COR-L47 (cell line): ENCODE data around the gene NAV2.
"Not testable (repeated sequence)": the region's sequence is repeated elsewhere in the genome, so short reads cannot be mapped to it uniquely, and the experiment has no call there.

Experiments
- DNase-seq: peaks from one replicate; lab custom pipeline; 2025; lab: John Stamatoyannopoulos, UW

Gene NAV2

DNA sequence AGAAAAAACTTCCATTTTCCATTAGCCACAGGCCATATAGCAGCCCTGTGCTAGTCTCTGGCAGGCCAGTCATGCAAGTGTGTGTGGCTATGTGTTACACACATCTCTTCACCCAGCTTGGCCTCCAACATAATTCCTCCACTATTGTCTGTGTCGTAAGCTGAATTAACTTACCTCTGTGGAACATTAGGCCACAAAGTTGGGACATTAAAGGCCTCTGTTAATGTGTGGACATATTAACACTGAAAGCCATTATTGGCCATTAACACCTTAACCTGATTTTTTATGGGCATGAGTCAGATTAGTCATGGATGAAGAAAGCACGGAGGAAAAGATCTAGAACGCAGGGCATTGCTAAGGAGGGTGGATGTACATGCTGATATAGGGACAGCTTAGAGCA is 347.5 kb downstream of the NAV2 start:
- DNase-seq = no peak

DNA sequence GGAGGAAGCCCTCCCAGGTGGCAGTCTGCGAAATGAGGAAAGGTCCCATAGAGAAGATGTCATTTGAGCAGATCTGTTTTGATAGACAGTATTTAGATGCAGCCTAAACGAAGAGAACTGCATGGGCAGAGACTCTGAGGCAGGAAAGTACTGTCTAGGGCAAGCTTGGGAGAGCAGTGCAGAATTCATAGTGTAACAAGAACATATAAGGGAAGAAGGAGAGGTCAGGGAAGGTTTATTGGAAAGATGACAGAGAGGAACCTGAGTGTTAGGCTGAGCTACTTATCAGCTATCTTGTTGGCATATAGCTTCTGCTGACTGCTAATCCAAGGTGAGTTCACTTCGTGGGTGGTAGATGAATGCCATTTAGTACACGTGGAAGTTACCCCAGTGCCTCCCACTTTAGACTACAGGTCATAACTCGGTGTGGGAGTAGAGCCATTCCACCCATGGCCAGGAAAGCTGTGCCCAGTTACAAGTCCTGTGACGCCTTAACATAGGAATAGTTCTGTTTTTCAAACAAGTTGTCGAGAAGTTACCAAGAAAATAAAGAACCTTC is 348.1 kb downstream of the NAV2 start:
- no peak for DNase-seq

DNA sequence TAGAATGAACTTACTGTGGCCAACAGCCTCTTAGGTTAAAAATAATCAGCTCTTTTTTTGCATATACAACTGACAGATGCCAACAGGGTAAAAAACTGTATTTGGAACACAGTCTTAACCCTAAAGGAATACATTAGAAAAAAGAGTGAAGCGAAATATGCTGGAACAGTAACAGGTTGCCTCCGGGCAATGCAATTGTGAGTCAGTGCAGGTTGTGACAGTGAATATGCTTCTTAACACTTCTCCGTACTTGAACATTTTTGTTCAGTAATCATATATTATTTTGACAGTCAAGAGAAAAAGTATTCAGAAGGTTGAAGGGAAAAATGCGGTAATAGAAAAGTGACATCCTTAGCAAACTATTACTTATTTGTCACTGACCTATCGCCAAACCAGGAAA is 349.1 kb downstream of the NAV2 start:
- no peak for DNase-seq

DNA sequence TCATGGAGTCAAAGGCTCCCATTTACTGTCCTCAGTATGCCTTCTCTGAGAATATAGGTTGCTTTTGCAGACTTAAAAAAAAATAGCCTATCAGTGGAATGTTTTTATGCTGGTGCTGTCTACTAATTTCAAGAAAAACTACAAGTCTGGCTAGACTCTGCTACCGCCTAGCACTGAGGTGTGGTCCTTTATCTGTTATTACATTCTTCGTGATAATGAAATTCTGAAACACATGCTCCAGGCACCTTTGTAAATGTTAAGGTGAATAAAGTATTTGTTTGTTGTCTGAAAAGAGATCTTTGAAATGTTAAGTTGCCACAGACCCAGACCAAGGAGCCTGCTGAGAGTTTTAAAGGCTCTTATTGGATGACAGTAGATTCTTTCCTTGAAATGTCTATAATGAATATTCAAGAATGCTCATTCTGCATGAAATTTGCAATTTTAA is 352.3 kb downstream of the NAV2 start:
- no peak for DNase-seq

DNA sequence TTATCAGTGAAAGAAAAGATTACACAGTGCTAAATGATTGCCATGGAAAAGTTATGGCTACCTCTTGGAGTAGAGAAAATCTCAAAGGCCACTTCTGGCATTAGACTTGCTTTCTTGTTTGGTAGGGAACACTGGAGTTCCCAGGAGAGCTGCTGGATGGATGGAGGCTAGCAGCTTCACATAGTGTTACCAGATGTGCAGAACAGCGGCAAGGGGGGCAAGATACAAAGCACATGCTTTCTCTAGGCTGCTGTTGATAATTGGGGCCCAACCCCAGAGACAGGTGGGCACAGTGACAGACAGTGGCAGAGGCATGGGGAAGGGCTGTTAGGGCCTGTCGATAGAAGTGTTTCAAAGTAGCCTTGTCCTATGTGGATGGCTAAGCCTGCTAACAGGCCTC is 352.8 kb downstream of the NAV2 start:
- DNase-seq = no peak

DNA sequence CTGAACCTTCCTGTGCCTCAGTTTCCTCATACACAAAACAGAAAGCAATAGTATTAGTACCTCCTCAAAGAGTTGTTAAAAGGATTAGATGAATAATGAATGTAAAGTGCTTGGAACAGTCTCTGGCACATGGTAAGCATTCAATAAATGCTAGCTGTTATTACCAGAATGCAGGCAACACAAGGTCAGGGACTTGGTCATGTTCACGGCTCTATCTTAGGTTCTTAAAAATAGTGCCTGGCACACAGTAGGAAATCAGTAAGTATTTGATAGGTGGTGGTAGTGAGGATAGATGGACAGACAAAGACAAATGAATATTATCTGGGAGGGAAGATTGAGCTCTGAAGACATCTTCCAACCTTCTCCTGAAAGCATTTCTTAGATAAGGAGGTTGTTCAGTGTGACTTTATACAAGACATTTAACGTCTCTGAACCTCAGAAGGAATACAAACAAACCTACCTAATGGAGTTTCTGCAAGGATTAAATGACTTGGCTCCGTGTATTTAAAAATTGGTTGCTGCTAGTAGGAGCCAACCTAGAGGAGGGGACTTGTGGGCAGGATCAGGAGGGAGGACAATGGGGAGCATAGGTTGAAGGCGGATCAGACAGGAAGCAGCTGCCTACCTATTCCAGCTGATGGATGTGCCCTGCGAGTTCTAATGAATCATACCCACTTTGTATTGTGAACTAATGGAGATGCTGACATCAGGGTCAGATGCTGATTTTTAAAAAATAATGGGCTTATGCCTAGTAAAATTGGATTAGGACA is 353.6 kb downstream of the NAV2 start:
- DNase-seq = no peak

DNA sequence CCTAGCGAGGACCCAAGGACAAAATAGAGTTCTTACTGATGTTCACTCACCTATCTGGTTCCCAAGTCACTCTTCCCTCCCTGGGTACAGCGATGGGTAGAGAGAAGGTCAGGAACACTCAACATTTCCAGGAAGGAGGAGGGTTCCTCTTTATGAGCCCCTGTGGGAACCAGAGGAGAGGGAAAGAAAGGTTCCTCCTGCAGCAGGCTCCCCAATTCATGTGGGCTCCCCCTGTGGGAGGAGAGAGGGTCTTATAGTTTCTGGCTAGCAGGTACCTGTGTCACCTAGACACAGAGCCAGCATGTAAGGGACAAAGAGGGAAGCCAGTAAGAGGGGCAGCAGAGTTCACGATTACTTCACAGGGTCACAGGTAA is 354.1 kb downstream of the NAV2 start:
- no peak for DNase-seq

DNA sequence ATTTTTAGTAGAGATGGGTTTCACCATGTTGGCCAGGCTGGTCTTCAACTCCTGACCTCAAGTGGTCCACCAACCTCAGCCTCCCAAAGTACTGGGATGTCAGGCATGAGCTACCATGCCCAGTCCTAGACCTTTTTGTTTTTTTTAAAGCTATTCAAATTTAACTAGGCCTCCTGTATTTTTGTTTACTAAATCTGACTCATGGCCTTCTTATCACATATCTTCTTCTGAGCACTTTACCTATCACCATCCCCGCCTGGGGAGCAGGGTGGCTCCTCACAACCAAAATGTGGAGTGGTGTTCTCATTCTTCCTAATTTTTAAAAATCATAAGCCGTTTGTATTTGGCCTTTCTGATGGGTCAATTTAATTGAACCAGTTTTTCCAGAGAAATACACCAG is 355.0 kb downstream of the NAV2 start:
- no peak for DNase-seq

DNA sequence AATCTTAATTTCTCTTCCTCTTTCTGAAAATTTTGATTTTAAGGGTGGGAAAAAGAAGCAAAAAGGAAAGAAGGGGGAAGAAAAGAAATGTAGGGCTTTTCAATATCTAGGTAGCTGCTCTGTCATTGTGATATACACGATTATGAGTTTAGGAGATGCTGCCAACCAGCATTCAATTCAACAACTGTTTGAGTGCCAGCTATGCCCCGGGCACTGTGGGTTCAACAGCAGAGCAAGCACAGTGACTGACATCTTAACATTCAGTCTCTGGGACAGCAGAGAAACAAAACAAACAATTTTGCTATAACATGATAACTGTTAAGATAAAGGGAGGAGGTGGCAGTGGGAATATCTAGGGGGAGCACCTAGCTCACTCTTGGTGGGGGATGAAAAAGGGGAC is 356.1 kb downstream of the NAV2 start:
- DNase-seq = no peak

DNA sequence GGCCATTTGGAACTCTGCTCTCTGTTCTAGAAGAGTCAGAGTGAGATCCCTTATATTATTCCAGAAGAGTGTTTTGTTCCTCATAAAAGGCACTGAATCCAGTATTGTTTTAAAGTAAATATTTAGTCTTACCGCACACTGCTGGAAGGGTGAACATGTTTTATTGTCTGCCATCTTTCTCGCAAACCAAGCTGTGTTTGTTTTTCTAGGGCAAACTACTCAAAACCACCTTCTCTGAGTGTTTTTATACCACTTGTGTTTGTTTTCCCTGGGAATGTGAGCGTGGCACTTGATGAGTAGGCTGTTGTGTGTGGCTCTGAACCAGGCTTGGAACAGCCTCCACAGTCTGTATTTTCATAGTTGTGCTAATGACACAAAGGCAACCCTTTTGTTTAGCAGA is 357.8 kb downstream of the NAV2 start:
- peak; percentile 27 for DNase-seq

DNA sequence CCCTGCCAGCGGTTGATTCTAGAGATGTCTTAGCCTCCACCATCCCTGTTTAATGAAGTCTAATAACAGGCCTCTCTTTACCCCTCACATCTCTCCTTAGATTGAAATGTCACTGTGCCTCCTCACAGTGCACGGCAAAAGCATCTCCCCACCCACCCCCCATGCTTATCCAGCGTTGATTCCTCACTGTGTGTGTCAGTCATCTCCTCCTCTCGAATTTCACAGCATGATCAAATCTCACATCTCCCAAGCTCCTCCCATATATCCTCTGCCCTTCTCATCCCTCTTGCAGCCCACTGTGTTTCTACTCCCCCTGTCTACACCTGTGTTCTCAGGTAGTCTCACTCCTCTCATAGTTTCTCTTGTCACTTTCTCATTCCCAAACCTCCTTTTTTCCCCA is 363.0 kb downstream of the NAV2 start:
- DNase-seq = no peak

DNA sequence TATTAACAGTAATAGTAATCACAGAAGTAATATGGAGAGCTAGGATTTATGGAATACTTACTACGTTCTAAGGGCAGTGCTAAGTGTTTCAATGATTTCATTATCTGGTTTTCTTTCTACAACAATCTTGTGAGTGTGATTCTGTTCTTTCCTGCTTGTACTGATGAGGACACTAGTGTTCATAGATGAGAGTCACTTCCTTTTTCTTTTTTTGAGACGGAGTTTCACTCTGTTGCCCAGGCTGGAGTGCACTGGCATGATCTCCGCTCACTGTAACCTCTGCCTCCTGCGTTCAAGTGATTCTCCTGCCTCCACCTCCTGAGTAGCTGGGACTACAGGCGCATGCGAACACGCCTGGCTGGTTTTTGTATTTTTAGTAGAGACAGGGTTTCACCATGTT is 366.2 kb downstream of the NAV2 start:
- DNase-seq = no peak

DNA sequence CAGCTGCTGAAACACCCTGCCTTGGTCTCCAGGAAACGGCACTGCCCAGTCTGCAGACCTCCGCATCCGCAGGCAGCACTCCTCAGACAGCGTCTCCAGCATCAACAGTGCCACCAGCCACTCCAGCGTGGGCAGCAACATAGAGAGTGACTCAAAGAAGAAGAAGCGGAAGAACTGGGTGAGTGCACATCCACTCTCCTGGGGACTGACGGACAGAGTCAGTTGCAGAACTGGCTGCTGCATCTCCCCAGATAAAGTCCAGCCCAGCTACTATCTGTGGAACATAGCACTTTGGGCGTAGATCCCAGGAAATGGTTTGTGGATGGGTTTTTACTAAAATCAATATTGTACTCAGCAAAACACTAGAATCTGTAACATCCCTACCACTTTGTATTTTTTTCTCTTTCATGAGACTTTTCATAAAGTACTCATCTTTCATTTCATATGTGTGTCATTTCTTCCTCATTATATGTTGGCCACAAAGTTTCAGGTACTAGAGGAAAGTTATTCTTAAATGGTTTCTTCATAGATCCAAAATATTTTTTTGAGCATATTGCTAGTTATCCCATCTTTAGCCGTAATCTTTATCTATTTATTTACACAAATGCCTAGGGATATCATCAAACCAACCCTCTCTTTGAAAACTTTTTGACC is 367.5 kb downstream of the NAV2 start:
- no peak for DNase-seq

DNA sequence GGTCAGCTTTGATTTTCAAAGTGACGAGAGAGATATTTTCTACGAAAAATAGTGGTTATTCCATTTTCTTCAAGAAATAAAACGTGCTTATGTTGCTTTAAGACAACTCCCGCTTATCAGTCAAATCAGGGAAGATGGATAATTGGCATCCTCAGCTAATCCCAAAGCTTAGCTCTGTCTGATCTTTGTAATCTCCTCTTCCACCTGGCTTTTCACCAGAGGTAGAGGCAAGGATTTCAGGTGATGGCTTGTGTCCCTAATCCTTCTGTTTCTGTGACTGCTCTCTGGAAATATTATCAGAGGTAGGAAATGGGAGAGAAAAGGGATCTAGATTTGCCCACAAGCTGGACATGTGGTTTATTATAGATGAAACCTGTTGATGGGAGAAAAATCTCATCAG is 368.7 kb downstream of the NAV2 start:
- no peak for DNase-seq

DNA sequence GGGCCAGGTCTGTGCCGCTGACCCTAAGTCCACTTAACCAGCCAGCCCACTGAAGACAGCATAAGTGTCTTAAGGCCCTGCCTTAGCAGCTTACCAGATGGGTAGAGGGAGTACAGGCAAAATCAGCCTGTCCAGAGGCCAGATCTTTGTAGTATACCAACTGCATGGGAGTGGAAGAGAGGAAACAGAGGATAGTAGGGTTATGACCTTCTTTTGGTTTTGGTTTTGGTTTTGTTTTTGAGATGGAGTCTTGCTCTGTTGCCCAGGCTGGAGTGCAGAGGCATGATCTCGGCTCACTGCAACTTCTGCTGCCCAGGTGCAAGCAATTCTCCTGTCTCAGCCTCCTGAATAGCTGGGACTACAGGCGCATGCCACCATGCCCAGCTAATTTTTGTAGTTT is 371.2 kb downstream of the NAV2 start:
- not testable (repeated sequence) for DNase-seq

DNA sequence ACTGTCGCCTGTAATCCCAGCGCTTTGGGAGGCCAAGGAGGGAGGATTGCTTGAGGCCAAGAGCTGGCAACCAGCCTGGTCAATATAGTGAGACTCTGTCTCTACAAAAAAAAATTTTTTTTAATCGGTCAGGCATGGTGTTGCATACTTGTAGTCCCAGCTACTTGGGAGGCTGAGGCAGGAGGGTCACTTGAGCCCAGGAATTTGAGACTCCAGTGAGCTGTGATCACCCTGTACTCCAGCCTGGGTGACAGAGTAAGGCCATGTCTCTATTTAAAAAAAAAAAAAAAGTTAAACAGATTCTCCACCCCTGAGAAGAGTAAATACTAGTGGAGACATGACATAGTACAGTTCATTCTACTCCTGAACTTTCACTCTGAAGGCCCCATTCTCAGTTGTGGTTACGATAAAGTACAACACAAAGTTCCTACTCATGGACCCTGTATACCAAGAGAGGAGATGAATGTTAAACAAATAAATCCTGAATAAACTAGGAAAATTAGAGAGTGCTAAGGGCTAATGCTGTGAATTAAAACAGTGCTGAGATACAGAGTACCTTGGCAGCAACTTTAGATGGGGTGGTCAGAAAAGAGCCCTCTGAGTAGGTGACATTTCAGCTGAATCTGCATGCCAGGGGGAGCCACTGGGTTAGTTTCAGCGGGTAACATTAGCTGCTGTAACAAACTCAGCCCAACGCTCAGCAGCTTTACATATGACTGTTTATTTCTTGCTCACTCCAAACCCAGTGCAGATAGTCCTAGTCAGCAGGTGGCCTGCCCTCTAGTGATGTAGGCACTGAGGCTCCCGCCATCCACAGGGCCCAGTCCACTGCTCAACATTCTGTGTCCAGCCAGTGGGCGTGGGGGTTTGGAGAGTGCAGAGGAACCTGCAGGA is 372.5 kb downstream of the NAV2 start:
- no peak for DNase-seq

DNA sequence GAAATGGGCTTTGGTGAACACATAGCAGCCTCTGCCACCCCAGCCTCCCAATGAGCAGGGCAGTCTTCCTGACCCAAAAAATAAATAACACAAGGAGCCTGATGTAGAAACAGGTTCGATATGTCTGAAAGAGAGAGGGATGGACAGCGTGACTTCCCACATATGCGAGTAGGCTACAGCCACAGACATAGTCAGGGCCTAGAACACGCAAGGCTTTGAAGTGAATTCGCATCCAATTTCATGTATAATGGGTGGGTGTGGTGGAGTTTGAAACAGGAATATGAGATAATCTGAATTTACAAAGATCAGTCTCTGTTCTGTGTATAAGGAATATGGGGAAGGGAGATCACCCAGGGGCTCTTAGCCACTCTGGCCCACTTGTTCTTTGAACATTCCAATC is 373.3 kb downstream of the NAV2 start:
- no peak for DNase-seq

DNA sequence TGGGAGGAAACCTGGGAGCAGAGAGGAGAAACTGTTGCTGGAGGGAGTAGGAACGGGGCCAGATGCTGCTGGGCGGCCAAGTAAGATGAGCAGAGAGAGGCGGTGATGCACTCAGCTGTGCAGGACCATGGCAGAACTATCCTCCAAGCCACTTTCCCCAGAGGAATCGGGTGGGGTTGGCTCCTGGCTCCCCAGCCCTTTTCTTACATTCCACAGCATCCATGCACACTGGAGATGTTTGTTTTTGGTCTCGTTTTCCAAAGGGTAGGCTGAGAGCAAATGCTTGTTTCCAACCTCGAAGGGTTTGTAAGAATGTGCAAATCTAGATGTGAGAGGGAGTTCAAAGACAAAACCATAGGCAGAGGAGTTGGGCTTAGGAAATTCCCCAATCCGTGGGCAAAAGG is 374.5 kb downstream of the NAV2 start:
- DNase-seq = no peak

DNA sequence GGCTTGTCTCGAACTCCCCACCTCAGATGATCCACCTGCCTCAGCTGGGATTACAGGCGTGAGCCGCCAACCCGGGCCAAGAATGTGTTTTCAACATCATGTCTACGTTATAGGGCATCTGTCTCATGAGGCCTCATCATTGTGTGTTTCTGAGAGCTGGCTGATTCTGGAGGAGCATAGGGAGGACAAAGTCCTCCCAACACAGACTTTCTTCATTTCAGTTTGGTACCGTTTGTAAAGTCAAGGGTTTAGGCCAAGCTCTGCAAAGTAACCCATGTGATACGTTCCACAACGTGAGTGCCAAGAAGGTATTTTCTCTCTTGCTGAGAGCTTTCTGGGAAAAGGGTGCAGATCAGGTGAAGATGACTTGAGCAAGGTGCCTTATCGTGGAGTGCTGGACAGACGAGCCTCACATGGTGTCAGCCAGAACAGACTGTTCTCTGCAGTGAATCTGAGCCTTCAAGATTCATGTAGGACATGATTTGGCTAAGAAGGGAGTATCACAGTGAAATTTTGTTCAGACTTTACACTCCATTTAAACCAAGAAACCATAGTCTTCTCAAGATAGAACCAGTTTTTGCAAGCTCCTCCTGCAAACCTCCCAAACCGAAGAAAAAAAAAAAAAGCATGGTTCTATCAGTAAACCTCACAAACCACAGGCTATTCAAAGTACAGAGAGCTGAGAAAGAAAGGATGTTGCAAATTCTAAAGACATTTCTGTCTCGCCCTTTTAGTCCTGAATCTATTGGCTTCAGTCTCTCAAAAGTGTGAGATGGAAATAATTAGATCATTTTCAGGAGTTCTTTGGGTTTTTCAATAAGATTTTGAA is 376.0 kb downstream of the NAV2 start:
- no peak for DNase-seq

DNA sequence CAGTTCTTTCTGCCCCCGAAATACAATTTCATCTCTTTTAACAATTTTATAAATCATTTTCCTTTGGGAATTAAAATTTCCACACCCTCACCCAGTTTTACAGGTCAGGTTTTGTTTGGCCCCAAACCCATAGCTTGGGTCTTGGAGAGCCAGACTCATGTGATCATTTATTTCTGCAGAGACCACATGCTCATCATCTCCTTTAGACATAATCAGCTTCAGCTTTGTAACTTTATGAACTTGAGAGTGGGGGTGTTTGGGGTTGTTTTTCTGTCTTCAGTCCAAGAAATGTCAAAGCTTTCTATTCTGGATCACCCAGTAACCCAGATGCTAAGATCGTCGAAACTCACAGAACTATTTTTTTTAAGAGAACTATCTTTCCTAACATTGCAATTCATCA is 376.7 kb downstream of the NAV2 start:
- DNase-seq = no peak

DNA sequence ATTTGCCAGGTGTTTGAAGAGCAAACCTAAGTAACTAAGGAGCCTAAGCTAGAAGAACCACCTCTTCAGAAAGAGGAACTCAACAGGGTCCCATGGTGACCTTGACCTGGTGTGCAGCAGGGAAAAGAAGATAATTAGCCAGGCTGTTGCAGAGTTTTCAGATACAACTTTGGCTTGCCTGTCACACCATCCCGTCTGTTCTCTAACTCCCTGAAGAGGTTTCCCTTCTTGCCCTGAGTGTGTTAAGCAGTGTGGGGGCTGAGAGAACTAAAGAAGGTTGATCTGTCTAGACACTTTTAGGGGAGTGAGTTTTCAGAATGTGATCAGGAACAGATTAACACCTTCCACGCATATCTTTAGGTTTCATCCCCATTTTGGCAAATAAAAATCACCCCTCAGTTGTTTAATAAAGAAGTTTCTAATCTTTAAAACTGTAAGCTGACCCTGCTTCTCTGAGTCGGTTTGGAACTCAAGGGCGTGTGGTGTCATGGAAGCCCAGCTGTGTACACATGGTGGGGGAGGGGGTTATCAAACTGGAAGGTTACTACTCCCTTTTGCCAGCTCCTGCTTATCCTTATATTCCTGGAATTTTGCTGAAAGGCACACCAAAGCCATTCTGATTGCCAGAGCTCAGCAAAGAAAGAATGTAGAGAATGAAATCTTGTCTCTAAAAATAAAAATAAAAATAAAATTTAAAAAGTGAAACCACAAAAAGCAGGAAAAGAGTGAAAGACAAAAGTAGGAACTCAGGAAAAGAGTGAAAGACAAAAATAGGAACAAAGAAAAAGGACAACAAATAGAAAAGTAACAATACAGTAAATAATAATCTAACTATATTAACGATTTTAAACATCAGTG is 377.4 kb downstream of the NAV2 start:
- peak; percentile 17 for DNase-seq
